ENCODE results near the gene SCLY.

The SCLY gene

DNA sequence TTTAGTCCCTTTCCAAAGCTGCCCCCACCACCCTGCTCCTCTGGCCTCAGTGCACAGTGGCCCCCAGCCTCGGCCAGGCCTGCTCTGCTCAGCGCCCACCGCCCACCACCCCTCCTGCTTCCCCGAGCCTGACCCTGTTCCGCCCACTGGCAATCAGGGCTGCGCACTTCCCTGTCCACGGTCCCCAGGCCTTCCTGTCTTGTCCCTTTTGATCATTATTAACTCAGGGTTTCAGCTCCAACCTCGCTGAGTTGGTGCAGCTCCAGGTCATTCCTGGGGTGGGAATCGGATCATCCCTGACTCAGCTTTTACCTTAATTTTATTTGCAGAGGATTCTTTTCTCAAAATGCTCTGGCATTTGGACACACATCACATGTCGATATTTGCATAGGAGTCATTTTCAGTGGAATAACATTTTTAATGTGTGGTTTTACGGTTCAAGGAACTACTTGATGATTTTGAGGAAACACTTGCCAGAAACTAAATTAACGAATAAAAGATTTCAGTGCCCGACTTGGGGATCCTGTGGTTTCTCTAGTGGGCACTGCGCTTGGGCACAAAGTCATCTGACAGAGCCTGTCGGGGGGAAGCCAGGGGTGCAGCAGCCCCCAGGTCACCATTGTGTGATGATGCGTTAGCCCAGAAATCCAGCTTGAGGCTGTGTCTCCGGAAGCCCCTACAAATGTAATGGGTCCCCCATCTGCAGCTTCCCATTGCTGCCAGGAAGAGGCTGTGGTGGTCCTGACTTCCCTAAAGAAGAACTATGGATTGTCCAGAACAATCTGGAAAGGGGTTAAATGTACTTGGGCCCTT lies 38.3 kb downstream of the SCLY start:
- no peak for DNase-seq

DNA sequence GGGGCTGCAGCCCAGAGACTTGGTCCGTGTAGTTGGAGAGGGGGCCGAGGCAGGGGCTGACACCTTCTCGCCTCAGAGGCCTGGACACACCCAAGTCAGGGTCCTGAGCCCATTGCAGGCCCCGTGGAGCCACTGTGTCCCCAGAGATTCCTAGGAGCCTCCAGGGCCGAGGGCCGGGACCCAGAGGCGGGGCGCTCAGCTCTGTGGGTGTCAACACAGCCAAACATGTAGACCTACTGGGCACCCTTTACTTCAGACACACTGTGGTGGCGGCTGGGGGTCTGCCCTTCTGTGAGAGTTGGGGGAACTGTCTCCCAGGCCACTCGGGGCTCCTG lies 38.9 kb downstream of the SCLY start:
- no peak for DNase-seq

GRCh38 chr2:238100049-238100820 lies 39.4 kb downstream of the SCLY start, which contains the start of gene ESPNL:
ESPNL (plus strand) TSS chr2:238100340; CDS start chr2:238100420, 80 bp downstream.
- DNase-seq, result no peak

GRCh38 chr2:238100821-238101771 lies 40.3 kb downstream of the SCLY start:
- DNase-seq, result no peak

- no peak for DNase-seq
Measured at GRCh38 chr2:238101891-238102841, 41.4 kb downstream of the SCLY start.

DNA sequence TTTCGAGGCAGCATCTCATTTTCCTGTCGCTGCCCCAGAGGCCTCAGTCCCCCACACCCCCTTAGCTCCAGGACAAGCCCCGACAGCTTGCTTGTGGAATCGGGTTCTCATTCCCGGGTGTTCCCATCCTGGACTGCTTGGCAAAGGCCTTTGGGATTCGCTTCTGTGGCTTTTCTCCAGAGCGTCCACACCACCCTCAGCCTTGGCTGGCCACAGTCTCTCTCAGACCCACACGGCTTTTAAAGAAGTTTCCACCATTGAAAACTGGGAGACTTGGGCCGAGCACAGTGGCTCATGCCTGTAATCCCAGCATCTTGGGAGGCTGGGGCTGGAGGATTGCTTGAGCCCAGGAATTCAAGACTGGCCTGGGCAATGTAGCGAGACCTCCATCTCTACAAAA lies 42.1 kb downstream of the SCLY start:
- no peak for DNase-seq

DNA sequence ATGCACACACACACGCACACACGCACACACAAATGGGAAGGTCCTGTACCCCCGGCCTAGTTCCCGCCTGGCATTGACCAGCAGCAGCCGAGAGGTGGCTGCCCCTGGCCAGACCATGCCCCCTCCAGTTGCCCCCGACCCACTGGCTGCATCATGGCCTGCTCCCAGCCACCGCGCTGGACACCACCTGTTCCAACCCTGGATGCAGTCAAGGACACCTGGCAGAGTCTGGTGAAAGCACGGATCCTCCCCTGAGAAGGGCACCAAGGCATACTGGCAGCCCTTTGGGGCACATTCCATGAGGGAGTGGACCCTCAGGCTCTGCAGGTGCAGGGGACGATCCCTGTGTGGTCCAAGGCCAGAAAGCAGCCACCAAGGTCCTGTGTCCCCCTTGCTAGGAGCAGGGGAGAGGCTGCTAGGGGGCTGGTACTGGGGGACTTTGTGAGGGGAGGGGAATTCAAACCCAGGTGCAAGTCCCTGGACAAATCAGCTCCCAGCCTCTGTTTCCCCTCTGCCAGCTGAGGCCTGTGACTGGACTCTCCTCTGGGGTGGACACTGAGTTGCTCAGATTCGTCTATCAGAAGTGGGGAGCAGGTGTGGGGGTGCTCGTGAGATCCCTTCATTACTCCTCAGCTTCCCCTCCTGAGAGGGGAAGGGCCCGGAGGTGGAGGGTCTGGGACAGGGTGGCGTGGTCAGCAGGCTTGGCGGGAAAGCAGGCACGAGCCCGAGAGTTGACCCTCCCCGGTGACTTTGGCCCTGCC lies 42.8 kb downstream of the SCLY start:
- no peak for DNase-seq

GRCh38 chr2:238104226-238104690 lies 43.5 kb downstream of the SCLY start:
- no peak for DNase-seq

DNA sequence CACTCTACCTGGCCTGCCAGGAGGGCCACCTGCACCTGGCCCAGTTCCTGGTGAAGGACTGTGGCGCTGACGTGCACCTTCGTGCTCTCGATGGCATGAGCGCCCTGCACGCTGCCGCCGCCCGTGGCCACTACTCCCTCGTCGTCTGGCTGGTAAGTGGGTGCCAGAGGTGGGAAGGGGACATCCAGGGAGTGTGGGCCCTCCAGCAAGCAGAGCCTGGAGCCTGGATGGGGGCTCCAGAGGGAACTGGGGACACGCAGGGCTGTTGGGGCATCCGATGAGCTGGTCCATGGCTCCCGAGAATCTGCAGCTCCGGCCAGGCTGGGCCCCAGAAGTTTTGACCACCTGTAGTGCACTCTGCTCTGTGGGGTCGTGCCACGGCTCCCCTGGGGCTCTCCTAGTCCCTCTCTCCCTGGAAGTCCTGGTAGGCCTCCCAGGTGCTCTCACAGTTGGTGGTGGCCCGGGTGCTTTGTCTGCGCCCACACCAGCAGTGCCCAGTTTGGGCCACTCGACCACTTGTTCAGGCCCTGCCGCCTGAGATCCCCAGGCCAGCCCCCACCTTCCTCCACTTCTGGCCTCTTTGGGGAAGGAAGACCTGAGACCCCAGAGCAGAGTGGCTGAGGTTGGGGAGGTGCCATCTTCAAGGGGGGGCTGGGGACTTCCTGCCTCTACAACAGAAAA lies 44.0 kb downstream of the SCLY start:
- DNase-seq, result no peak

DNA sequence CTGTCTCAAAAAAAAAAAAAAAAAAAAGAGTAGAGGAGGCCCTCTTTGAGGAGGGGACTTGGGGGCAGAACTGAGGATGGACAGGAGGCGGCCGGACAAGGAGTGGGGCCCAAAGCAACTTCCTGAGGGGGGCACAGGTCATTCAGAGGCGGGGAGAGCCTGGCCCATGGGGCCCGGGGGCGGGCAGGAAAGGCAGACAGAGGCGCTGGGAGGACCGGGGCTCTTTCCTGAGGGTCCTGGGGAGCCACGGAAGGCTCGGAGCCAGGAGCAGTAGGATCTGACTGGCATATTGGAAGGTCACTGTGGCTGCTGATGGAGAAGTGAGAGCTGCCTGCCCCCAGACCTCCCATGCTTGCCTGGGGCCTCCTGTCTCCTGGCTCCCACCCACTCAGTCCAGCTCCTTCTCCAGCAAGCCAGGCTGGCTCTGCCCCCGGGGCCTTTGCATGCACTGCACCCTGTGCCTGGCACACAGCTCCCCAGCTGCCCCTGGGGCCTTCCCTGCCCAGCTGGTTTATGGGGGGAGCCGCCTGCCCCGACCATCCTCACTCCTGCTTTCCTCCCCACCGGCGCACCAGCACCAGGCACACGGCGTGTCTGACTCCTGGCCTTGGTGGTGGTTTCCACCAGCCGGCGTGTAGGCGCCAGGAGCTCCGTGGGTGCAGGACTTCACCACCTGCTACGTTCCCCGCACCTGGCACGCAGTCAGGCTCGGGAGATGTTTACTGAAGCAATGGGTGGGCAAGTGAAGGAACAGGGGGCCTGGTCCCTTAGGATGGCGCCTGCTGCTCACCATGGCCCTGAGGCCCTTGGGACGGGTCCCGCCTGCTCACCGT lies 44.9 kb downstream of the SCLY start:
- DNase-seq, result no peak

GRCh38 chr2:238106339-238106697 lies 45.5 kb downstream of the SCLY start:
- no peak for DNase-seq

DNA sequence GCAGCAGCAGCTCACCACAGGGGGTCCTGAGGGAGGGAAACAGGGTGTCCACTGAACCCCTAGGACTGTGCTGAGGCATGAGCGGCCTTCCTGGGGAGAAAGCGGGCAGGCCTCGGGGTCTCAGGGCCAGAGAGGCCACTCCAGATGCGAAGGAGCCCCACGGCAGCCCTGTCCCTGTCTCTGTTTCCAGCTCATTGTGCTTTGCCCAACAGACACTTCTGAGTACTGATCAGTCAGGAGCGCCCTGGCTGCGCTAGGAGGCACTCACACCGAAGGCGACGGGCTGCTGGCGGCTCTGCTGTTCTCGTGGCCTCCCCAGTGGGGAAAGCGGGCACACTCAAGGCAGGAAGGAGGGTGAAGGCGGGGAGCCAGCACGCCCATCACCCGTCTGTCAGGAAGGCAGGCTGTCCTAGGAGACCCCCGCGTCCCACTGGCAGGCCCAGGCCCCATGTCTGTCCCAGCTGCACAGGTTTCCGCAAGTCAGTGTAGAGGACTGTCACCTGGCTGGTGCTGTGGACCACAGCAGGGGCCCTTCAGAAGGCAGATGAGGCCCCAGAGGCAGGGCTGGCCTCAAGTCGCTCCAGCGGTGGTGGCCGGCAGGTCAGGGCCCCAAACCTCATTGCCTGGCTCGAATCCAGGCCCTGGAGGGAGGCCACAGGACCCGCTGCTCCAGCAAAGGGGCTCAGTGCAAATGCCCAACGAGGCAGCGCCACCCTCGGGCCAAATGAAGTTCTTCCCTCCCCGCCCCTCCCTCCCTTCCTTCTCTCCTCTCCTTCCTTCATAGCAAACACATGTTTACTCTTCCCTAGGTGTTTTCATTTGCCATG lies 46.1 kb downstream of the SCLY start:
- no peak for DNase-seq

GRCh38 chr2:238107525-238108422 lies 47.0 kb downstream of the SCLY start:
- DNase-seq, result no peak

DNA sequence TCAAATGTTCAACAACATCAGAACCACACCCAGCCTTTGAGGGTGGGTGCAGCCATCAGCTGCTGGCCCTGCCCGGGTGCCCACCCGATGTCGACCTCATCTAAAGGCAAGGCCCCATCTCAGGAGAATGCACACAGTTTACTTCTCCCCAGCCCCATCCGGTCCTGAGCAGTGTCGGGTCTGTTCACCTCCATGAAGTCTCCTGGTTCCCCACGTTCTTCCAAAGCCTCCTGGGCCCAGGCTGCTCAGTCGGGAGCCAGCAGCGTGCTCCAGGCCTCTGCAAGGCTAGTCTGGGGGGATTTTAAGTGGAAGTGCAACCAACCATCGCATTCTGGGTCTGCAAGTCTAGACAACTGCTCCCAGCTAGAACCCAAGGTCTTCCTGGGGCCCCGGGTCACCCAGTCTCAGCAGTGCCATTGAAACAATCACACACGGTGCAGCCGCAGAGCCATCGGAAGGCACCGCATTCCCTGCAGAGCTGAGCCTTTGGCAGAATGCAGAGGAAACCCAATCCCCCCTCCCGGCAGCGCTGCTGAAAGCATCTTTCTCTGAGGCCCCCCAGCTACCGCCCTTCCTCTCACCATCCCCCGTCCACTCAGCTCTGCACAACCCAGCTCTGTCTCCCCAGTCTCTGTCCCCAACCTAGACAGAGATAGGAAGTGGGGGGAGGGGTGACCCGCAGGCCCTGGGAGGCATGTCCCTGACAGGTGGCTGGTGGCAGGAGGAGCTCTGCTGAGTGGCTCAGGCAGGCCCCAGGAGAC lies 47.8 kb downstream of the SCLY start:
- DNase-seq, result no peak

DNA sequence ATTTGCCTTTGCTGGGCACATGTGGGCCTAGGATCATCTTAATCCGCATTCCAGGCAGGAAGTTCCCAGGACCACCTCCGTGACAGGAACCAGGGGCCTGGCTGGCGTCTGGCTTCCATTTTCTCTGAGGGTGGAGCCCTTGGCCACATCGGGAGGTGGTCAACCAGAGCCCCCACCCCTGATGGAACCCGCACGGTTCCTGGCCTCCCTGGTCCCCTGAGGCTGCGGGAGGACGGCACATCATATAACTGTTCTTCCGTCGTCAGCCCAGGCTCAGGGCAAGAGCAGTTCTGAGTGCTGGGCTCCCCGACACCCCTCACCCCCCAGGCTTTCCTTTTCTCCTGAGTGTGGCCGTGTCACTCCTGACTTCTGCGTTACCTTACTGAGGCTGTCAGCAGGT lies 52.8 kb downstream of the SCLY start:
- DNase-seq, result no peak

GRCh38 chr2:238114331-238114841 lies 53.6 kb downstream of the SCLY start:
- no peak for DNase-seq

All from KG1 (cell line).